SJCRH30 (cell line): Measurements from ENCODE around the gene PPIL6. TPM values are rescaled to one million over a fixed set of nuclear protein-coding genes. Genes with fewer than 3 reads are reported as not detected.
A peak's percentile ranks its signal among the peaks of the same experiment; 100 is the strongest.

Experiments
- DNase-seq, 2 experiments: peaks; one replicate each; pipeline ENCODE4 v3.0.0-alpha.2; 2015 to 2020
- H3K27ac ChIP-seq: fragments of 250-450 bp; sonication (Bioruptor Pico); 2 replicates; pipeline ENCODE4 v1.5.1; 2020; ENCODE audit warnings: mild to moderate bottlenecking, moderate library complexity
- H3K27me3 ChIP-seq: fragments of 250-450 bp; sonication (Bioruptor Pico); 2 replicates; pipeline ENCODE4 v1.5.1; 2020; ENCODE audit warnings: mild to moderate bottlenecking, moderate library complexity
- H3K36me3 ChIP-seq: fragments of 250-450 bp; sonication (Bioruptor Pico); 2 replicates; pipeline ENCODE4 v1.5.1; 2020; ENCODE audit warnings: mild to moderate bottlenecking, moderate library complexity
- H3K4me1 ChIP-seq: fragments of 250-450 bp; sonication (Bioruptor Pico); 2 replicates; pipeline ENCODE4 v1.5.1; 2020; ENCODE audit warnings: mild to moderate bottlenecking, moderate library complexity
- H3K4me3 ChIP-seq: fragments of 250-450 bp; sonication (Bioruptor Pico); 2 replicates; pipeline ENCODE4 v1.5.1; 2020; ENCODE audit warnings: mild to moderate bottlenecking, moderate library complexity
- H3K9me3 ChIP-seq: fragments of 250-450 bp; sonication (Bioruptor Pico); replicated peaks from 2 replicates; pipeline ENCODE4 v1.5.1; 2020; ENCODE audit warnings: mild to moderate bottlenecking, moderate library complexity
- total RNA-seq: library from RNA; depleted of rRNA; stranded (reverse); fragments of >200 nt; shearing (Covaris generic); gene quantifications from 2 replicates; pipeline ENCODE4 v1.2.3, GENCODE V29; 2014

Gene PPIL6
- total RNA-seq, 1 experiment from 2014 or later = 0.28 TPM

- Histone ChIP-seq H3K27ac (no peak overlapping the region; the same call in 1 of the 2 replicates), H3K9me3 (no peaks in the 10 kb centered on the region)
Observed at GRCh38 chr6:109456710-109457561, 16.5 kb upstream of the PPIL6 start.

GRCh38 chr6:109456111-109456583 is 15.7 kb upstream of the PPIL6 start:
- Histone ChIP-seq H3K27ac (peak overlapping the region; percentile 60), H3K9me3 (no peaks in the 10 kb centered on the region), H3K4me1 (peaks cover 15% of the 10 kb centered on the region; the same call in 1 of the 2 replicates), H3K27me3 (no peaks in the 10 kb centered on the region), H3K4me3 (peak overlapping the region; percentile 99), H3K36me3 (peaks cover 1% of the 10 kb centered on the region)
- no peak for DNase-seq

More at GRCh38 chr6:109456710-109457561, 16.5 kb upstream of the PPIL6 start:
- peaks cover 15% of the 10 kb centered on the region; the same call in 1 of the 2 replicates for H3K4me1 ChIP-seq
- no peak for DNase-seq
- peak overlapping the region; percentile 99; the same call in 1 of the 2 replicates for H3K4me3 ChIP-seq
- H3K27me3 ChIP-seq = no peaks in the 10 kb centered on the region
- peaks cover 9% of the 10 kb centered on the region for H3K36me3 ChIP-seq

GRCh38 chr6:109455437-109456110 is 15.1 kb upstream of the PPIL6 start, which contains the start of gene MICAL1:
Gene MICAL1, minus strand, starts transcription at chr6:109455772. Its CDS starts 1,576 bp downstream, at chr6:109454196.
- peak within 1 kb of the TSS; percentile 99 for H3K4me3 ChIP-seq
- H3K36me3 ChIP-seq = peaks cover 2% of the 10 kb centered on the region; the same call in 1 of the 2 replicates
- H3K27me3 ChIP-seq = no peaks in the 10 kb centered on the region
- DNase-seq = peak; percentile 70 to 71
- H3K9me3 ChIP-seq = no peaks in the 10 kb centered on the region
- peak within 1 kb of the TSS; percentile 77 for H3K27ac ChIP-seq
- H3K4me1 ChIP-seq = peaks cover 15% of the 10 kb centered on the region; the same call in 1 of the 2 replicates

GRCh38 chr6:109454496-109455436 is 14.3 kb upstream of the PPIL6 start:
- Histone ChIP-seq H3K4me3 (peak overlapping the region; percentile 99), H3K27ac (peak overlapping the region; percentile 77), H3K36me3 (peaks cover 2% of the 10 kb centered on the region; the same call in 1 of the 2 replicates), H3K27me3 (no peaks in the 10 kb centered on the region), H3K4me1 (peaks cover 15% of the 10 kb centered on the region; the same call in 1 of the 2 replicates), H3K9me3 (no peaks in the 10 kb centered on the region)
- DNase-seq = peak in 1 of 2 experiments; percentile 40

GRCh38 chr6:109453594-109454495 is 13.4 kb upstream of the PPIL6 start:
- H3K4me1 ChIP-seq = peaks cover 15% of the 10 kb centered on the region; the same call in 1 of the 2 replicates
- no peaks in the 10 kb centered on the region for H3K27me3 ChIP-seq
- peak overlapping the region; percentile 77 for H3K27ac ChIP-seq
- H3K36me3 ChIP-seq = peaks cover 2% of the 10 kb centered on the region; the same call in 1 of the 2 replicates
- peak overlapping the region; percentile 99 for H3K4me3 ChIP-seq
- DNase-seq = peak; percentile 91 to 93
- no peaks in the 10 kb centered on the region for H3K9me3 ChIP-seq

GRCh38 chr6:109453156-109453555 is 12.7 kb upstream of the PPIL6 start:
- H3K27ac ChIP-seq = no peak overlapping the region
- H3K4me3 ChIP-seq = no peak overlapping the region
- peaks cover 15% of the 10 kb centered on the region; the same call in 1 of the 2 replicates for H3K4me1 ChIP-seq
- no peak for DNase-seq
- H3K27me3 ChIP-seq = no peaks in the 10 kb centered on the region
- H3K9me3 ChIP-seq = no peaks in the 10 kb centered on the region
- peaks cover 2% of the 10 kb centered on the region; the same call in 1 of the 2 replicates for H3K36me3 ChIP-seq

GRCh38 chr6:109452181-109452580 is 11.8 kb upstream of the PPIL6 start:
- Histone ChIP-seq H3K4me3 (no peak overlapping the region), H3K36me3 (peaks cover 2% of the 10 kb centered on the region; the same call in 1 of the 2 replicates), H3K9me3 (no peaks in the 10 kb centered on the region), H3K4me1 (peaks cover 15% of the 10 kb centered on the region; the same call in 1 of the 2 replicates), H3K27me3 (no peaks in the 10 kb centered on the region), H3K27ac (no peak overlapping the region)
- DNase-seq = no peak

GRCh38 chr6:109451376-109451775 is 10.9 kb upstream of the PPIL6 start:
- Histone ChIP-seq H3K36me3 (peaks cover 7% of the 10 kb centered on the region), H3K9me3 (no peaks in the 10 kb centered on the region), H3K27ac (no peak overlapping the region), H3K27me3 (no peaks in the 10 kb centered on the region), H3K4me1 (peaks cover 12% of the 10 kb centered on the region; the same call in 1 of the 2 replicates), H3K4me3 (no peak overlapping the region)
- no peak for DNase-seq

- peaks cover 10% of the 10 kb centered on the region; the same call in 1 of the 2 replicates for H3K4me1 ChIP-seq
- no peak overlapping the region for H3K4me3 ChIP-seq
- no peaks in the 10 kb centered on the region for H3K27me3 ChIP-seq
- H3K36me3 ChIP-seq = peaks cover 7% of the 10 kb centered on the region
- no peaks in the 10 kb centered on the region for H3K9me3 ChIP-seq
- no peak for DNase-seq
- H3K27ac ChIP-seq = no peak overlapping the region
Observed at GRCh38 chr6:109450801-109451200, 10.4 kb upstream of the PPIL6 start.

GRCh38 chr6:109449795-109450673 is 9.6 kb upstream of the PPIL6 start:
- Histone ChIP-seq H3K9me3 (no peaks in the 10 kb centered on the region), H3K36me3 (peaks cover 7% of the 10 kb centered on the region), H3K4me3 (no peak overlapping the region), H3K27ac (no peak overlapping the region), H3K4me1 (peaks cover 10% of the 10 kb centered on the region; the same call in 1 of the 2 replicates), H3K27me3 (no peaks in the 10 kb centered on the region)
- no peak for DNase-seq

GRCh38 chr6:109449064-109449794 is 8.8 kb upstream of the PPIL6 start:
- Histone ChIP-seq H3K27me3 (no peaks in the 10 kb centered on the region), H3K4me3 (no peak overlapping the region), H3K9me3 (no peaks in the 10 kb centered on the region), H3K27ac (no peak overlapping the region), H3K36me3 (peaks cover 7% of the 10 kb centered on the region), H3K4me1 (peaks cover 10% of the 10 kb centered on the region; the same call in 1 of the 2 replicates)
- DNase-seq = no peak

- Histone ChIP-seq H3K4me1 (peaks cover 5% of the 10 kb centered on the region; the same call in 1 of the 2 replicates), H3K27me3 (no peaks in the 10 kb centered on the region), H3K4me3 (no peak overlapping the region), H3K9me3 (no peaks in the 10 kb centered on the region), H3K27ac (no peak overlapping the region), H3K36me3 (peaks cover 7% of the 10 kb centered on the region)
- no peak for DNase-seq
Observed at GRCh38 chr6:109448615-109449014, 8.2 kb upstream of the PPIL6 start.
